NCI-H1105 treated with DMSO at 0.1 percent for 48 hours (cell line): ENCODE results near the gene EPHA6.

Experiments used
- DNase-seq: peaks from one replicate; lab custom pipeline; 2025; lab: John Stamatoyannopoulos, UW

Gene EPHA6

DNA sequence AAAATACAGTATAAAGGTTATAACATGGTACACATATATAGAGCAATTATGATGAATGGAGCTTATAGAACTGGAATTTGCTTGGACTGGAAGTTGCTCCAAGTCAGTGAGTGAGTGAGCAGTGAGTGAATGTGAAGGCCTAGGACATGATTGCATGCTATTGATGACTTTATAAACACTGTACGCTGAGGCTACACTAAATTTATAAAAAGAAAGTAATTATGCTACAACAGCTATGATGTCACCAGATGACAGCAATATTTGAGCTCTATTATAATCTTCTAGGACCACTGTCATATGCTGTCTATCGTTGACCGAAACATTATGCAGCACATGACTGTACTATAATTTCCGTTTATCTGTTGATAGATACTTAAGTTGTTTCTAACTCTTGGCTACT is 463.3 kb downstream of the EPHA6 start:
- no peak for DNase-seq

DNA sequence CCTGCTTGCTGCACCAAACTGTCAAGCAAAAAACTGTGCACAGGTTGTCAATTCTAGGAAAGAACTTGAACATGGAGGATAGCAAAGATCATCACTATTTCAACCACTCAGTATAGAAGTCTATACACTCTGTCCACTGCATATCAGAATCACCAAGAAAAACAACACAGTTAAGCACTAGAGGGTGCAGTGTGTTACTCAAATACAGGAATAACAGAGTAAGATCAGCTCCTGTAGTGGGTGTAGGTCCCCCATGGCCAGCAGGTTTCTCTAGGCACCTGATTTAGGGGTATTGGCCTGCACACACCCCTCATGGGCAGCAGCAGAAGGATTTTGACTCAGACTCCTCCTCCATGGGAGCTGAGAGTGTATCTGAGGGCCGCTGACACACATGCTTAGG is 464.1 kb downstream of the EPHA6 start:
- no peak for DNase-seq

DNA sequence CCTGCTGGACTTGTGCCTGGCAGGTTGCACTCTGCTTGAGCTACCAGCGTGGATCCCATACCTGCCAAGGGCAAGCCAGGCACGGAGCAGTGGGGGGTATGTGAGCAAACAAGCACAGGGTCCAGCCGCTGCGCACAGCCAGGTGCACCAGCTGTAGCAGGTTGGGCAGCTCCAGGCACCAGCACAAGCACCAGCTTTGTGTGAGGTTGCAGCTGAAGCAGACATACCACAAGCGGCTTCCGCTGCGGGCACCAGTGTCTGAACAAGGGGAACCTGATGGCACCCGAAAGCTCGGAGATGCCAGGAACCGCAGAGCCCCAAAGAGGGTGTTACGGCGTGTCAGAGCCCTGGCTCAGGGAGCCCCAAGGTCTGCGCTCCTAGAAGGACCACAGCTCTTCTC is 477.5 kb downstream of the EPHA6 start:
- DNase-seq: peak; percentile 53

DNA sequence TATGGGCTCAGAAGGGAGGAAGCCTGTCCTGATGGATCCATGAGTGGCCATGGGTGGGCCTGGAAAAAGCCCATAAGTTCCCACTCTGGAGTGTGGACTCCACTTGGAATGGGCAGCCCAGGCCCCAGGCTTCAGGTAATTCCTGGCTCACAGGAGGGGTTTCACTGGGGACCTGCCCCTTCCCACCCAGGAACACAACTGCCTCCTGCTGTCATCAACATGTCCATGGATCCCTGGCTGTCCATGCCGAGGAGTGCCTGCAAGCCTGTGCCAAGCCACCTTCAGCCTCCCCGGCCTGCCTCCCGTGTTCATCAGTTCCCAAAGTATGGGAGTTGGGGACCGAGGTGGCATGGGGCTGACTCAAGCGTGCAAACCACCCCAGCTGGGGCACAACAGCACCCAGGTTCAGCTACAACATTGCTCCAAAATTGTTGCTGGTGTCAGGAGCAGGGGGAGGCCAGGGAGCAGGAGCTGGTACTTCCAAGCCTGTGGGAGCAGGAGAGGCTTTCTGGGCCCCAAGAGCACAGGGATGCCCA is 479.3 kb downstream of the EPHA6 start:
- DNase-seq: no peak

- no peak for DNase-seq
Observed at GRCh38 chr3:97297032-97297431, 482.6 kb downstream of the EPHA6 start.

DNA sequence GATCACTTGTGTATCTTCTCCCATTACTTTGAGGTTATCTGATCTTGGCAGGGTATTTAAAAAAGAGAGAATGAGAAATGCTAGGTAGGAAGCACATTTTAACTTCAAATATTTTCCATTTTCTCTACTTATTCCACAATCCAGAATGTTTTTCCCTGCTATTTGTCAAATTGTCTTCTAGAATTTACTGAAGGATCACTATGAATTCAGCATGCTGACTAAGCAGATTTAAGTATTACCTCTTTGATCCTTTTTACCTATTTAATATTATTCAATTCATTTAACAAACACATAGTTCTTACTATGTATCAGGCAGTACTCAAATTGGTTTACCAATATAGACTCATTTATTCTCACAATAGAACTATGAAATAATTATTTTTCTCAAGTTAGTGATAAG is 486.7 kb downstream of the EPHA6 start:
- DNase-seq: no peak

DNA sequence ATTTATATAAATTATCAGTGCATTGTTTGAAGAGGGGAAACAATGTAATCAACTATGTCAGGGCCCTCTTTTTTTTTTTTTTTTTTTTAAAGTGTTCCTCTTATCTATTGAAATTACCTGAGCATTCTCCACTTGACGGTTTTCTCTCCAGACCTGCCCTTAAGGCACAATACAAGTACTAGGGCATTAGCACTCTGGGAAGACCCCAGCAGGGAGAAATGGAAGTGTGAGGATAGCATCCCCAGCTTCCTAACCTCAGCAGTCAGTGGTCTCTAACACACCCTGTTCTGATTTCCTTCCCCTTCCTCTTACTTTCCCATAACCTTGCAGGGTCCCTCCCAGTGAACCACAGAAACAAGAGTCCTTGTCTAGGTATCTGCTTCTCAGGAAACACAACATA is 491.8 kb downstream of the EPHA6 start:
- DNase-seq: no peak

GRCh38 chr3:97338375-97338774 is 524.0 kb downstream of the EPHA6 start:
- no peak for DNase-seq

DNA sequence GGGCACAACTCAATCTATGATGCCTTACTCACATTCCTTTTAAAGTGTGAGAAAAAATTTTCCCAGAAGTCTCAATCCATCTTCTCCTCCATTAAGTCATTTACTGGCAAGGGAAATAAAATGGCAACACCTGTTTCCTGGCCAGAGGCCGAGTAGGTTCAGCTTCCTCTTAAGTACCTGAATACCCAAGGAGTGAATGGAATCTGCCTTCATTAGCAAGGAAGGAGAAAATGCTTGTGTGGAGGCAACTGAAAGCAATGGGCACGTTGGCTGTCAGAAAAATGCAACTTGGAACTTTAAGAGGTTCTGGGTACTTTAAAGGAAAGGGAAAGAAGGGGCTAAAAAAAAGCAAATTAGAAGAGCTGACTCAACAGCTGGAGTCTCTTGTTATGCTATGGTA is 526.5 kb downstream of the EPHA6 start:
- no peak for DNase-seq

DNA sequence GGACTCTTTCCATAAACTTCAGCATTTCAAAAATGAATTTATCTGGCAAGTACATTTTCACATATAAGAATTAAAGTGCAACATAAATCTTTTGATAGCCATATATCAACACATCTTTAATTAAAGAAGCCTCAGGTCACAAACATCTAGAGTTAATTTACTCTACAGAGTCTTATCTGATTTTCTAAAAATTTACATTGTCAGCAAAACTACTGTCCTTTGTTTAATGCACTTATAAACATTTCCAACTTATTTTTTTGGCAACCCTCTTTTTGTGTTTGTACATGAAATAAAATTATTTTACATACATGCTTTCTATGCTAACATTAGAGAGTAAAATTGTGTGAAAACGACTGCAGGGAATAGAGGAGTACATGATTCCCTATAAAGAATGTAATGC is 533.4 kb downstream of the EPHA6 start:
- no peak for DNase-seq

DNA sequence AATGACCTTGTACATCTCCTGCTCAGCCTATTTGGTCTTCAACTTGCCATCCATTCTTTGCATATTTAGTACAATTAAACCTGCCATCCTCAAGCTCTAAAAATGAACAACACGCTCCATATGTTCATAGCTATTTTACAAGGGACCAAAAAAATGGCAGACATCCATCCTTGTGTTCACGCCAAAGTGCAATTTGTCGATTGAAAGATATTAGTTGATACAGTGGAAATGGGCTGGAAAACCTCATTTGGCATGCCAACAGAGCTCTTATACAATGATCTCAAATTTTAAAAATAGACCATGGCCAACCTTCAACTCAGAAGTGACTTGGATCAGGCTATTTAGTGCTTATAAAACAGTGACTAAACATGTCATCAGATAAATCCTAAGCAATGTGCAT is 536.6 kb downstream of the EPHA6 start:
- DNase-seq: no peak

DNA sequence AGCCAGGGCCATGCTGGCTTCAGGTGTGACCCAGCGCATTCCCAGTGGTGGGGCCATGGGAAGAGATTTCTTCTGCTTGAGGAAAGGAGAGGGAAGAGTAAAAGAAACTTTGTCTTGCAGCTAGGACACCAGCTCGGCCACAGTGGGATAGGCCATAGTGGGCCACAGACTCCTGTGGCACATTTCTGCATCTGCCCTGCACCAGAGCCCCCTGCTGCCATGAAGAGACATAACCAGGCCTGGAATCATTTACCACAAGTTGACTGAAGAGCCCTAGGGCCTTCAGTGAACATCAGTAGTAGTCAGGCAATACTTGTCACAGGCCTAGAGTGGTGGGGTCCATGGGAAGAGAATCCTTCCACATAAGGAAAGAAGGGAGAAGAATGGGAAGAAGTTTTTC is 538.8 kb downstream of the EPHA6 start:
- DNase-seq: no peak

DNA sequence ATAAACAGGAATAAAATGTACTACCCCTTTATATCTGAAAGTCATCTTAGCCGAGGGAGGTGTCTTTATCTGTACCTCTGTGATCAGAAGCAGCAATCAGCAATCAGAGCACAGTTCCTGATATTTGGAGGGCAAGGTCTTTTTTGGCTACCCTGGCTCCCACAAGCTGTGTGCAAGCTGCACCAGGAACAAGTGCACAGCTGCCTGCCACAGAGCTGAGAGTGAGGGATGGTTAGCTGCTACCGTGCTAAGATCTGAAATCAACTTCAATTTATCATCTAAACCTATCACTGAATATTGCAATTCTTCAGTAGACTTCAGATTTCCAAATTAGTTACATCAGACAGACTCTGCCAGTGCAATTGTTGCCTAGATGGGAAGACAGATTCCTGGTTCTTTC is 545.6 kb downstream of the EPHA6 start:
- no peak for DNase-seq

- no peak for DNase-seq
Observed at GRCh38 chr3:97360804-97361203, 546.4 kb downstream of the EPHA6 start.

DNA sequence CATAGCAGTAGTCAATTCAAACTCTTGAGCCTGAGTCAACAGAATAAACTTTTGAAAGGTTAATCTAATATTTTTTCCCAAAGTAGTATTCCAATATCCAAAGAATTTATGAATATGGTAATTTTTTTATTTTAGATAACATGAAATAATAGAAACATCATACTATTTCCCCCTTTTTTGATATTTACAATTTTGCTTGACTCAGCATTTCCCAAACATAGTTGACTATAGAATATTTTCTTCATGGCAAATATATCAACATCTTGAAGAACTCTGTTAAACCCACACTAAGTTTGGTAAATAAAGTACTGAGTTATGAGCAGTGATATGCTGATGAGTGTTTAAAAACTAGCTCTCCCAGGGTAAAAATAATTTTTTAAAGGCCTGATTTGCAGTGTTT is 570.2 kb downstream of the EPHA6 start:
- DNase-seq: no peak

GRCh38 chr3:97388774-97389173 is 574.4 kb downstream of the EPHA6 start:
- DNase-seq: no peak

GRCh38 chr3:97389936-97390335 is 575.5 kb downstream of the EPHA6 start:
- peak; percentile 75 for DNase-seq

DNA sequence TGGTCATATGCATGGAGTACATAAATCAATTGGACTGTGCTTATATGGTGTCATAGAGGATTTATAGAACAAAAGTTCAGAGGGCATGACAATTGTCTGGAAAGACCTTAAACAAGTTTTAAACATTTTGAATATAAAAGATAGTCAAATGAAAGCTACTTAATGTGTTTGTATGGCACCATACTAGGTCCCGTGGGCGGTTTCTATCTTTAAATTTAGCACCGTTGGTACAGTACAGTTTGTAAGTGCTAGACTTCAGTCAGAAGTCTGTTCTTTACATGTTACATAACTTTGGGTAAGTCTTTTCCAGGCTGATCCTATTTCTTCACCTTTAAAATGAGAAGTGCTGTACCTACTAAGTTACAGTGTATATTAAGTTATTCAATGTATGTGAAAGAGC is 576.8 kb downstream of the EPHA6 start:
- no peak for DNase-seq

DNA sequence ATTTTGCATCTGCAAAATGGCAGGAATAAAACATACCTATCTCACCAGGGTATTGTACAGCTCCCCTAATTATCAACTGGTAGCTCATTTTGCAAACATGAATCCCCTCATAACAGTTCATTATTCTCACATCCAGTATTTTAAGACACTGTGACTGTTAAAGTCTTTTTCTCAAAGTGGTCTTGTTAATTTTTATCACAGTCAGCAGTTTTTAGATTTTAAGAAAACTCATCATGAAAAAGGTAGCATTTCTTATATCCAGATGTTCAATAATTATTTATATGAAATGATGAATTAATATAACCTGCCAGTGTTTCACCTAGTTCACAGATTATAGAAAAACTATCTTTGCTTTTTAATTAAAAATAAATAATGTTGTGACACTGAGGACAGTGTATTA is 595.2 kb downstream of the EPHA6 start:
- no peak for DNase-seq

- DNase-seq: no peak
Observed at GRCh38 chr3:97421565-97421964, 607.2 kb downstream of the EPHA6 start.

DNA sequence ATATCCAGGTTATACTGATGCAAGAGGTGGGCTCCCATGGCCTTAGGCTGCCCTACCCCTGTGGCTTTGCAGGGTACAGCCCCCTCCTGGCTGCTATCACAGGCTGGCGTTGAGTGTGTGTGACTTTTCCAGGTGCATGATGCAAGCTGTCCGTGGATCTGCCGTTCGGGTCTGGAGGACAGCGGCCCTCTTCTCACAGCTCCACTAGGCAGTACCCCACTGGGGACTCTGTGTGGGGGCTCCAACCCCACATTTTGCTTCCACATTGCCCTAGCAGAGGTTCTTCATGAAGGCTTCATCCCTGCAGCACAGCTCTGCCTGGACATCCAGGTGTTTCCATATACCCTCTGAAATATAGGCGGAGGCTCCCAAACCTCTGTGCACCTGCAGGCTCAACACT is 610.6 kb downstream of the EPHA6 start:
- DNase-seq: no peak

GRCh38 chr3:97430601-97431000 is 616.2 kb downstream of the EPHA6 start:
- peak; percentile 96 for DNase-seq

DNA sequence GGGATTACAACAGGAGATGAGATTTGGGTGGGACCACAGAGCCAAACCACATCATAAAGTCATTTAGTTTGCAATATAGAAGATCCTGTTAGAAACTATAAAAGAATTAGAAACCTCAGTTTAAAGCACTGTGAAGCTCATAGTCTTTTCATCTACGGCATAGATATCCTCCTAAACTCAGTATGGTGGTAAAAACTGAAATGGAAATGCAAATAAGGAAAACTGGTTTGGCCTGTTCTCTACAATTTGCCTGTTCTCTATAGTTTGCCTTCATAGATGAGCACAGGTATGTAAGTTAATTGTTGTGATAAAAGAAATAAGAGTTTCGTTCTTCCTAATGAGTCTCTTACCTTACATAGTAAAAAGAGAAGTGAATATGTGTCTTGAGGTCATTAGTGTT is 618.5 kb downstream of the EPHA6 start:
- peak; percentile 8 for DNase-seq

DNA sequence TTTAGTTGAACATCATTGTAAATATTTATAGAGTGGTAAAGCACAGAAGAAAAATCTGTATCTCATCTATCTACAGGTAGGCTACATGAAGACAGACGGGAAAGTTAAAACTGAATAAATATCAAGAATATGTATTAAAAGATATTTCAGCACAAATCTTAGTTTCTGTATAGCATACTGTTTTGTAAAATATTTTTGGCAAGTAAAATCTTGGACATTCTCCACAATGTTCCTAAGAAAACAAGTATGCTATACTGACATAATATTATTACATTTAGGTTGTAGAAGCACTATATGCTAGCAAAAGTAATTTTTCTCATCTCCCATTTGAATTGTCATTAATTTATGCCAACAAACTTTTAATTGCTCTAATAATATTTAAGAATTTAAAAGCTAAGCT is 623.7 kb downstream of the EPHA6 start:
- DNase-seq: no peak

DNA sequence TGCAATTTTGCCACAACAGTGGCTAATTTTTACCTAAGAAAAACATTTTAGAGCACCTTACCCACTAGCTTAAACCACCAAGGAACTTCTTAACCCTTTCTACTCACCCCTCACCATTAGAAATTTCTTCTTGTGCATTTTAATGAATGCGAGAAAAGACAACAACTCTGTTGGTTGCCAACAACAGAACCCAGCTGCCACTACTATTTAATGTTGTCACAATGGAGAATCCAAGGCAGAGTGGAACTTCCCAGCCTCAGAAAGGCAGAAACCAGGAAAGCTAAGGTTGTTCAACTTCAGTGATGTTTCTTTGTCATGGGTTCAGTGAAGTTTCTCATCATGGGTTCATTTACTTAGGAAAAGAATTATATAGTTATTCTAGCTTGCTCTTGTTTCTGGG is 625.0 kb downstream of the EPHA6 start:
- DNase-seq: no peak
